Activated CD8-positive, alpha-beta T cell treated with anti-CD3 and anti-CD28 coated beads, Interleukin-2, amount 10 ng/mL, durations not matched to agents 7 days and 5 days (primary cell): ENCODE measurements around the gene SYCN. TPM values are rescaled to one million over a fixed set of nuclear protein-coding genes. Genes with fewer than 3 reads are reported as not detected.

Source experiments
- ATAC-seq: fragments of 150-1000 bp; cut with Tn5 transposase; one replicate; pipeline ENCODE4 v1.10.0; 2021; ENCODE audit warnings: moderate library complexity
- CTCF ChIA-PET: fragments of 350-600 bp; sonication (Branson Sonifier 250); formaldehyde crosslinking; loops from one replicate; lab custom pipeline; 2021; ENCODE audit warnings: antibody characterized with exemption; lab: Charles Lee
- POLR2A ChIA-PET: fragments of 350-600 bp; sonication (Branson Sonifier 250); formaldehyde crosslinking; loops from one replicate; lab custom pipeline; 2021; ENCODE audit warnings: antibody characterized with exemption; lab: Charles Lee
- DNase-seq: peaks from one replicate; pipeline ENCODE4 v3.0.0-alpha.2; 2020
- H3K27ac Mint-ChIP-seq: one replicate; pipeline ENCODE4 v1.8.0; 2021; ENCODE audit warnings: mild to moderate bottlenecking, mixed read lengths
- H3K27me3 Mint-ChIP-seq: one replicate; pipeline ENCODE4 v1.8.0; 2021; ENCODE audit warnings: low read depth, mixed read lengths
- H3K36me3 Mint-ChIP-seq: one replicate; pipeline ENCODE4 v1.8.0; 2021; ENCODE audit warnings: low read depth, mixed read lengths
- H3K4me1 Mint-ChIP-seq: one replicate; pipeline ENCODE4 v1.8.0; 2021; ENCODE audit warnings: low read depth, mixed read lengths
- H3K4me3 Mint-ChIP-seq: one replicate; pipeline ENCODE4 v1.8.0; 2021; ENCODE audit warnings: mild to moderate bottlenecking, mixed read lengths
- H3K9me3 Mint-ChIP-seq: one replicate; pipeline ENCODE4 v1.8.0; 2022; ENCODE audit warnings: mixed read lengths; ENCODE audit not compliant: insufficient read depth
- total RNA-seq, 2 experiments: library from RNA; stranded (reverse); gene quantifications; one replicate each; pipeline ENCODE4 v1.2.3, GENCODE V29; 2021

Gene SYCN
- total RNA-seq, 2 experiments from 2014 or later: not detected

DNA sequence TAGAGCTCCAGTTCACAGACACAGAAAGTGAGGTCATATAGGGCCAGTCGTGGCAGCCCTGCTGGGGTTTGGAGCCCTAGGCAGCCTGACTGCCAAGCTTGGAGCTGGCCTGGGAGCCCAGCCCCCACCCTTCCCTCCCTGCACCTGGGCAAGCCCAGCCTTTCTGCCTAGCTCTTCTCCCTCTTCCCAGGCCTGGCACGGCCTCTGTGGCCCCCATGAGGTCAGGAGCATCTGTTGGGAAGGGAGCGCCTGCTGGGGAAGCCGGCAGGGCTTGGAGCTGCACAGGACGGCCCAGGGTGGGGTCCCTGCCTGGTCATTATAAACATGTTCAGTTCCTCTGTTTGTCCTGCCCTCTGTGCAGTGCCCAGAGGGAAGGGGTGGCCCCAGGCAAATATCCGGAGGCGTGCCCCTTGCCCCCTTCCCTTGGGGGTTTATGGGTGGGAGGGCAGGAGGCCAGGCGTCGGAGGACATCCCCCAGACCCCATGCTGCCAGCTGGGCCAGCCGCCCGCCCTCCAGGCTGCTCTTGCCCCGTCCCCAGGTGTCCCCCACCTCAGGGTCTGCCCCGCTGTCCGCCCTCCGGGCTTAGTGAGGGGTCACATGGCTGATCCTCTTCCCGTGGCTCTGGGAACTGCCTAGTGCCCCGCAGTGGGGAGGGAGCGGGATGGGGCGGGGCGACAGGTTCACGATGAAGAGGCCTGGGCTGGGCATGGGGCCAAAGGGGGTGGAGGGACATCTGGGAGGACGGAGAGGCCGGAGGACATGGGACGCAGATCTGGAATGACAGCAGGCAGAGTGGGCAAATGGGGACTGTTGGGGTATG, 37.3 kb downstream of the SYCN start:
- H3K36me3 Mint-ChIP-seq: no peaks in the 10 kb centered on the region
- peaks cover 5% of the 10 kb centered on the region for H3K4me1 Mint-ChIP-seq
- ChIA-PET POLR2A (no interaction called here), CTCF (no interaction called here)
- no peak for DNase-seq
- H3K9me3 Mint-ChIP-seq: no peaks in the 10 kb centered on the region
- no peaks in the 10 kb centered on the region for H3K27me3 Mint-ChIP-seq
- ATAC-seq: no peak
- no peak overlapping the region for H3K27ac Mint-ChIP-seq
- H3K4me3 Mint-ChIP-seq: no peak overlapping the region

DNA sequence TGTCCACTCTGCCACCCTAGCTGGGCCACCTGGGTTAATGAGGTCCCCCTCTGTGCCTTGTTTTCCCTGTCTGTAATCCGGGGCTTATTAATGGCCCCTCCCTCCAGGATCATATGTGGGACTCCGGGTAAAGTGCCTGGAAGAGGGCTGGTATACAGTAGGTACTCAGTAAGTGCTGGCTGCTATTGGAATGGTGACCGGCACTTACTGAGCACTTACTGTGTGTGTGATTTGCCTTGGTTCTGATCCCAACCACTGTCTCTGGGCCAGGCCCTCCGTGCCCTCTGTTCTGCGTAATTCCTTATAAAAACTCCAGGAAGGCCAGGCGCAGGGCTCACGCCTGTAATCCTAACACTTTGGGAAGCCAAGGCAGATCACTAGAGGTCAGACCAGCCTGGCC, 38.2 kb downstream of the SYCN start:
- ATAC-seq (no peak), DNase-seq (no peak)
- H3K9me3 Mint-ChIP-seq: no peaks in the 10 kb centered on the region
- no peaks in the 10 kb centered on the region for H3K36me3 Mint-ChIP-seq
- H3K4me1 Mint-ChIP-seq: peaks cover 5% of the 10 kb centered on the region
- POLR2A ChIA-PET: no interaction called here
- CTCF ChIA-PET: no interaction called here
- H3K27me3 Mint-ChIP-seq: no peaks in the 10 kb centered on the region
- no peak overlapping the region for H3K27ac Mint-ChIP-seq
- no peak overlapping the region for H3K4me3 Mint-ChIP-seq

DNA sequence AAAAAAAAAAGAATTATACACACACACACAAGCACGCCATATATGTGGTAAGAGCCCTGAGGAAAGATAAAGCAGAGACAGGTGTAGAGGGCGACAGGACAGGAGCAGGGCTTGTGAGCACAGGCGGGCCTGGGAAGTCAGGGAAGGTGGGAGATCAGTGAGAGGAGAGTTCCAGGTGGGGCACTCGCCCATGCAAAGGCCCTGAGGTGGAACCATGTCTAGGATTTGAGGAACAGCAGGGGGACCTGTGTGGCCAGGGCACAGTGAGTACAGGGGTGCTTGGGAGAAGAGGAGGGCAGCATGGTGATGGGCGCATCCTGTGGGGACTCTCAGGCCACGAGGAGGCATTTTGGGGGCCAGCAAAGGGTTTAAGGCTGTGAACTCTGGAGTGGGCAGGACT, 39.8 kb downstream of the SYCN start:
- ATAC-seq (no peak), DNase-seq (no peak)
- H3K9me3 Mint-ChIP-seq: no peaks in the 10 kb centered on the region
- H3K4me1 Mint-ChIP-seq: peaks cover 11% of the 10 kb centered on the region
- H3K27ac Mint-ChIP-seq: no peak overlapping the region
- H3K36me3 Mint-ChIP-seq: no peaks in the 10 kb centered on the region
- no peak overlapping the region for H3K4me3 Mint-ChIP-seq
- POLR2A ChIA-PET: no interaction called here
- CTCF ChIA-PET: no interaction called here
- H3K27me3 Mint-ChIP-seq: no peaks in the 10 kb centered on the region

DNA sequence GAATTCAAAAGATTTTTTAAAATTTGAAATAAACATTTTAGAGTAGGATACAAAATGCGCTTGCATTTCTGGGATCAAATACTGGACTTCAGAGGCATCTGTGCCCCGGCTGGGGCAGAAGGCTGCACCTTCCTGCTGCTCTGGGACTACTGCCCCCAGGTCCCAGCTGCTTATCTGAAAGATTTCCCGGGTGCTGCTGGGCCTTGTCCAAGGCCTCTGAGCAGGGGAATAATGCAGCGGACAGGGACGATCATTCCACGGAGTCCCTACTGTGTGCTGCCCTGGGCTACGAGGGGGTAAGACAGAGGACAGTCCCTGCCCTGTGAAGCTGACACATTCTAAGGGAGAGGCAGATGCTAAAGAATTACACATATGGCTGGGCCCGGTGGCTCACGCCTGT, 40.4 kb downstream of the SYCN start:
- POLR2A ChIA-PET: no interaction called here
- ATAC-seq (no peak), DNase-seq (no peak)
- peaks cover 11% of the 10 kb centered on the region for H3K4me1 Mint-ChIP-seq
- H3K27me3 Mint-ChIP-seq: no peaks in the 10 kb centered on the region
- no peaks in the 10 kb centered on the region for H3K36me3 Mint-ChIP-seq
- no peak overlapping the region for H3K4me3 Mint-ChIP-seq
- no peaks in the 10 kb centered on the region for H3K9me3 Mint-ChIP-seq
- peak overlapping the region; percentile 61 for H3K27ac Mint-ChIP-seq
- CTCF ChIA-PET: no interaction called here

DNA sequence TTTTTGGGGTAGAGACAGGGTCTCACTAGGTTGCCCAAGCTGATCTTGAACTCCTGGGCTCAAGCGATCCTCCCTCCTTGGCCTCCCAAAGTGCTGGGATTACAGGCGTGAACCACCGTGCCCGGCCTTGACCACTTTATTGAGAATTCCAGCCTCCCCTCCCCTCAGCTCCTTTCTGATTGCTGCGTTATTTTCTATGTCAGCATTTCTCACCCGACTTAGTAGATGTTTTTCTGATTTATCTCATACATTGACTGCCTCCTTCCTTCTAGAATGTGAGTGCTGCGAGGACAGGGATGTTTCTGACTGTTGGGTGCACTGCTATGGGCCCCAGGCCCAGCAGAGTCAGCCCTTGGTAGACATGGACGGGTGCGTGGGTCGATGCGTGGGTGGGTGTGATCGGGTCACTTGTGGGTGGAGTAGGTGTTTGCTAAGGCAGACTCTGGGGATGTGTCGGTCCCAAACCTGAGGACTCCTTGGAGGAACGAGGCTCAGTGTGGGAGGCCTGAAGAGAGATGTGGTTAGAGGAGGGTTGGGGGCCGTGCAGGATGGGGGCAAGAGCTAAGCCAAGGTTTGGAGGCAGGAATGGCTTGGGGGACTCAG, 41.5 kb downstream of the SYCN start:
- Mint-ChIP-seq H3K9me3 (no peaks in the 10 kb centered on the region), H3K36me3 (no peaks in the 10 kb centered on the region), H3K27ac (no peak overlapping the region), H3K4me1 (peaks cover 11% of the 10 kb centered on the region), H3K4me3 (no peak overlapping the region), H3K27me3 (no peaks in the 10 kb centered on the region)
- DNase-seq: no peak
- ATAC-seq: no peak
- POLR2A ChIA-PET: interaction anchor here (0.8 kb wide), 1 partner anchor 26 kb away, joined by 3 read pairs; no protein-coding TSS in a partner anchor
- CTCF ChIA-PET: no interaction called here

DNA sequence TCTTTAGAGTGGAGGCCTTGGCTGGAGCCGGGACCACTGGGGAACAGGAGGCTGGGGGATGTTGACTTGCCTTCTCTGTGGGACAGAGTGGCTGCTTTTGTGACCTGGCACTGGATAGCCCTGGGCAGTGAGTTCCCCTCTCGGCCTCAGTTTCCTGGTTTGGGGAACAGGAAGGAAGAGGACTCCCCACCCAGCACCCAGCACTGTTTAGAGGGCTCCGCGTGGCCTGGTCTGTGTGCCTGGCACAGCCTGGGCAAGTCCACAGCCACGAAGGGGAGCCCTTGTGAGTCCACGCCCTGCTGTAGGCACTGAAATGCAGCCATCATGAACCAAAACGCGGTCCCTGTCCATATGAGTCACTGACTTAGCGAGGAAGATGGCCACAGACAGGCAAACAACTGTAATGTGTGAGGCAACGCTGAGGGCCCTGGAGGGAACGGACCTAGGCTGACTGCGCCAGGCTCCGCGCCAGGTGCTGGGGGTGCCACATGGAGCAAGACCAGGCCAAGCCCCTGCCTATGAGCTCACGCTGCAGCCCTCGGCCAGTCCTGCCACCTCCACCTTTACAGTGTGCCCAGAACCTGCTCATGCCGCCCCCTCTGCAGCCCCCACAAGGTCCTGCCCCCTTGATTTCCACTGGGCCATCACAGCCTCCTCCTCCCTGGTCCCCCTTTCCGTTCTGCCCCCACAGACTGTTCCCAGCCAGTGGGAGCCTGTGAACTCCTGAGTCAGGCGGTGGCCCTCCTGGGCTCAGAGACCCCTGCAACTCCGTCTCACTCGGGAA, 43.0 kb downstream of the SYCN start:
- no peaks in the 10 kb centered on the region for H3K27me3 Mint-ChIP-seq
- no peaks in the 10 kb centered on the region for H3K9me3 Mint-ChIP-seq
- DNase-seq (no peak), ATAC-seq (no peak)
- ChIA-PET POLR2A (no interaction called here), CTCF (no interaction called here)
- no peak overlapping the region for H3K27ac Mint-ChIP-seq
- H3K4me1 Mint-ChIP-seq: peaks cover 21% of the 10 kb centered on the region
- no peaks in the 10 kb centered on the region for H3K36me3 Mint-ChIP-seq
- no peak overlapping the region for H3K4me3 Mint-ChIP-seq

DNA sequence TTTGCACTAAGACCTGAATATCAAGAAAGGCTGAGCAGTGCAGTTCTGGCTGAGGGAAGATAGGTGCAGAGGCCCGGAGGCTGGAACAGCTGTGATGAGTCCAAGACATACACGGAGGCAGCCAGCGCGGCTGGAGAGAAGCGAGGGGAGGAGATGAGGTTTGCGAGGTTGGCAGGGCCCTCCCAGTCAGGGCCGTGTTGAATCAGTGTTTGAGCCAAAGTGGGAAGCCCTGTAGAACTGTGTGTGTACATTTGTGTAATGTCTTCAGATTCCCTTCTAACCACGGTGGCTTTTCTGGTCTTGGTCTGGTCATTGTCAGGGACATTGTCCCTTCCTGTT, 43.6 kb downstream of the SYCN start:
- ChIA-PET POLR2A (no interaction called here), CTCF (no interaction called here)
- H3K9me3 Mint-ChIP-seq: no peaks in the 10 kb centered on the region
- no peak overlapping the region for H3K4me3 Mint-ChIP-seq
- no peak for DNase-seq
- H3K27me3 Mint-ChIP-seq: no peaks in the 10 kb centered on the region
- ATAC-seq: no peak
- no peak overlapping the region for H3K27ac Mint-ChIP-seq
- peaks cover 25% of the 10 kb centered on the region for H3K4me1 Mint-ChIP-seq
- no peaks in the 10 kb centered on the region for H3K36me3 Mint-ChIP-seq

DNA sequence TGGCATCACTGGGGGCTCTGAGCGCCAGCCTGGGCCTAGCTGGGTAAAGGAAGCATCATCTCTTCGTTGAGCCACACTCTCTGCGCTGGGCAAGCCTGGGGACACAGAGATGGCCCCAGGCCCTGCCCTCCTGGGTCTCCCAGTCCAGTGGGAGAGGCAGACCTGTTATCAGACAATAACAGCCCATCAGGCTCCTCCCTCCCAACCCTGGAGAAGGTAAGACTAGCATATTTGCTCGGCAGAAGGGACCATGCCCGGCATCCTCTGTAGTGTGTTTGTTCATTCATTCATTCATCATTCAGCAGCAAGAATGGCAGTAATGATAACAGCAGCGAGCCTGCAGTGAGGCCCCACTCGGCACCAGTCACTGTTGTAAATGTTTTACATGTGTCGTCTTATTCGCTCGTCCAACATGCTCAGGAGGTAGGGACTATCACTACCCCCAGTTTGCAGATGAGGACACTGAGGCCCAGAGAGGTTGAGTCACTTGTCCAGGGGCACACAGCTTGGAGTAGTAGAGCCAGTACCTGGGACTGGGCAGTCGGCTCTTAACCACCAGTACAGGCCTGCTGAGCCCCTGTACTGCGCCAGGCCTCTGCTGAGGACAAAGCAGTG, 45.3 kb downstream of the SYCN start:
- Mint-ChIP-seq H3K27me3 (no peaks in the 10 kb centered on the region), H3K27ac (no peak overlapping the region)

DNA sequence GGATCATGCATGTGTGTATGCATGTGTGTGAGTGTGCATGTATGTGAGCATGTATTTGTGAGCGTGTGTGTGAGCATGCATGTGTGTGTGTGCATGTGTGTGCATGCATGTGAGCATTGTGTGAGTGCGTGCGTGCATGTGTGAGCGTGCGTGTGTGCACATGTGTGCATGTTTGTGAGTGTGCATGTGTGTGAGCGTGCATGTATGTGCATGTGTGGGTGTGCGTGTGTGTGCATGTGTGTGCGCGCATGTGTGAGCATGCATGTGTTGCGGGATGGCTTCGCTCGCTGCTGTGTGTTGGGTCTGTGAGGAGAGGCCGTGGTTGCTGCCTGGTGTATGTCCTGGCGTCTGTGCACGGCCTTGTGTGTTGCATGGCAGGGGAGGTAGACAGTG, 46.1 kb downstream of the SYCN start:
- no peak overlapping the region for H3K4me3 Mint-ChIP-seq
- POLR2A ChIA-PET: no interaction called here
- H3K4me1 Mint-ChIP-seq: peaks cover 39% of the 10 kb centered on the region
- ATAC-seq (no peak), DNase-seq (no peak)
- no peak overlapping the region for H3K27ac Mint-ChIP-seq
- H3K27me3 Mint-ChIP-seq: no peaks in the 10 kb centered on the region
- H3K9me3 Mint-ChIP-seq: no peaks in the 10 kb centered on the region
- CTCF ChIA-PET: no interaction called here
- H3K36me3 Mint-ChIP-seq: no peaks in the 10 kb centered on the region

More for the DNA sequence above, 45.3 kb downstream of the SYCN start:
- POLR2A ChIA-PET: no interaction called here
- DNase-seq (no peak), ATAC-seq (no peak)
- Mint-ChIP-seq H3K4me1 (peaks cover 39% of the 10 kb centered on the region), H3K9me3 (no peaks in the 10 kb centered on the region), H3K4me3 (no peak overlapping the region), H3K36me3 (no peaks in the 10 kb centered on the region)
- CTCF ChIA-PET: no interaction called here

DNA sequence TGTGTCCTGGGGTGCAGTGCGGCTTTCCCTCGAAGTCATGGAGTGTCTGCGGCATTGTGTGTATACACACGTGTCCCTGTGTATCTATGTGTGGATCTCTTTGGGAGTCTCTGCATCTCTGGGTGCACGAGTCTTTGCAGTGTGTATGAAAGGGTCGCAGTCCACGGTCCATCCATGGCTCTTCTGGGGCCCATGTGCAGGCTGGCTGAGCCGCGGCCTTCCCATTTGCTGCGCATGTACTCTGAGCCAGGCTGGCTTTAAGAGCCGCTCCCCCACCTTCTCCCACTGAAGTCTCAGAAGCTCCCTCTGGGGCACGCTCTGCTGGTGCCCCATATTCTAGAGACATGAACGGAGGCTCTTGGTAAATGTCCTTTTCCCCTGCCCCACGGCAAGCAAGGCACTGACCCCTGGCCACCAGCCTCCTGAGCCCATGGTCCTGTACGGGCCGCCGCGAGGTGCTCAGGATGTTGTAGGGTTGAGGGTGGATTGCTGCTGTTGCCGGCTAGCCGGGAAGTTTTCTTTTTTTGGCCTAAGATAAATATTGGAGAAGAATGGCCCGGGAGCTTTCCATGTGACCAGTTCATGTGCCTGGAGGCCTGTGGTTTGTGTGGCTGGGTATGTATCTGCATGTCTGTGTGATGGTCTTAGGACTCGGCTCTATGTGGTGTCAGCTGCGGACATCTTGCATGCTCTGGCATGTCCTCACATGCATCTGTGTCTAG, 46.6 kb downstream of the SYCN start:
- H3K9me3 Mint-ChIP-seq: no peaks in the 10 kb centered on the region
- no peak for ATAC-seq
- no peak overlapping the region for H3K4me3 Mint-ChIP-seq
- peaks cover 34% of the 10 kb centered on the region for H3K4me1 Mint-ChIP-seq
- ChIA-PET CTCF (no interaction called here), POLR2A (no interaction called here)
- no peaks in the 10 kb centered on the region for H3K36me3 Mint-ChIP-seq
- no peaks in the 10 kb centered on the region for H3K27me3 Mint-ChIP-seq
- H3K27ac Mint-ChIP-seq: no peak overlapping the region
- DNase-seq: no peak

DNA sequence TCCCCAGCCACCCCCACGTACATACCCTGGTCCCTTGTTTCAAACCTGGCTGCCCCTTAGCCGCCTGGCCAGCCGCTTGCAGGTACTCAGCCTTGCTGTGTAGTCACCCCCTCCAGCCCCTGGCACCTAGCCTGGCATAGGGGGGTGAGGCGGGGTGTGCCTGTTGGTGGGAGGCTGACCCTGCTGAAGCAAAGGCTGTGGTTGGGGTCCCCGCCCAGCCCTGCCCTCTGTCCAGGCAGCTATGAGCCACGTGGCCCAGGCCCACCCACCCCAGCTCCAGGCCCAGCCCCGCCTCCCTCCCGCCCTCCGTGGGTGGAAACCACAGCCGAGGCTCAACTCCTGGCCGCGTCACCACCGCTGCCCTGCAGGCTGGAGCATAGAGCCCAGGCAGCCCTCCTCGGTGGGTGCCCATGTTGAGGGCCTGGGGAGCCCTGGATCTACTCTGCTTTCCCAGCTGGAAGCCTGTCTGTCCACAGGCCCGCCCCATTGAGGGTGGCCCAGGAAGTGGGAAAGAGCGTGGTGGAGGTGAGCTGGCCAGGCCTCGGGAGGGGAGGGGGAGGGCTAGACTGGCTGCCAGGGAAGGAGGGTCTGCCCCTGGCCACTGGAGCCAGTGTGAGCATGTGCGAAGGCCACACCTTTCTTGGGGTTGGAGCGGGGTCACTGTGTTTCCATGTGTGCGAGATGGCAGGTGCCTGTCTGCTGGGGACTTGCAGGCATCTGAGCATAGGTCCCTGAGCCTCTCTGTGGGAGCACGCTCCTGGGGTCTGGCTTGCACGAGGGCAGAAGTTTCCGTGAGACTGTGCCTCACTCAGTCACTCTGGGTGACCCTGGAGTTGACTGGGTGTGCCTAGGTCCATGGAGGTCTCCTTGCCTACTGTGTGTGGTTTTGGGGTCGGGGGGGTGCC, 47.5 kb downstream of the SYCN start:
- ChIA-PET POLR2A (no interaction called here), CTCF (no interaction called here)
- H3K4me1 Mint-ChIP-seq: peaks cover 34% of the 10 kb centered on the region
- H3K36me3 Mint-ChIP-seq: no peaks in the 10 kb centered on the region
- DNase-seq (no peak), ATAC-seq (no peak)
- H3K9me3 Mint-ChIP-seq: no peaks in the 10 kb centered on the region
- no peak overlapping the region for H3K27ac Mint-ChIP-seq
- H3K4me3 Mint-ChIP-seq: no peak overlapping the region
- H3K27me3 Mint-ChIP-seq: no peaks in the 10 kb centered on the region
